ENCODE data around the gene RABGGTB. TPM values are rescaled to one million over a fixed set of nuclear protein-coding genes. Genes with fewer than 3 reads are reported as not detected.
"Not testable (repeated sequence)": the region's sequence is repeated elsewhere in the genome, so short reads cannot be mapped to it uniquely, and the experiment has no call there.

RABGGTB gene
- total RNA-seq, 4 donors from 2014 or later, result 40.1 to 92.1 (median 42.2) TPM

DNA sequence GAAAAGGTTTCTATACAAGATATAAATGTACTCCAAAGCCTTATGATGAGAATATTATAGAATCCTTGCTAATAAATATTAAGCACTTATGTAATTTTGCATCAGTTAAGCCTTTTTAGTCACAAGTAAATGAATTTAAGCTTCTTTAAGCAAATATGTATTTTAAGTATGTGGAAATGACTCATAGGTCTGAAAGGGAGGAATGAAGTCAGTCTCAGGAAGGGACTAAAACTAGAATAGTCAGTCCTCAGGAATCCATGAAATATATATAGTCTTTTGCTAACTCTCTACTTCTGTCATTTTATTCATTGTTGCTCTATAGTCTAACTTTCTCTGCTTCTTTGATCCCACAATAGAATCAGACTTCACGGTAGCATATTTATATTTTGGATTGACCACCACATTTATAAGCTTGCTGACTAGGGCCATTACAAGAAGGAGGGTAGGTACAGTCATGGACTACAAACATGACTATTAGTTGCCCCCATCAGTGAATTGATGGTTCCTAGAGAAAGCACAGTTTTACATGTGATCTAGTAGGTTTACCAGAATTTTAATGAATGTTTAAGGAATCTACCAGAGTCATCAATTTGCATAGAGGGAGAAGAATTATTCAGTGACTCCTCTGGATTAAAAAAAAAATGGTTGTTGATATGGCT, 20.2 kb upstream of the RABGGTB start:
- no peak overlapping the region for H3K4me3 ChIP-seq
- no peak for DNase-seq (ENCODE audit: low spot score in 2 of 2)
- no peak for TF ChIP-seq POLR2A (IDR thresholded peaks at IDR 0.05)
- no peak for TF ChIP-seq EP300 (IDR thresholded peaks at IDR 0.05)
- TF ChIP-seq POLR2AphosphoS5 (IDR thresholded peaks at IDR 0.05), result no peak
- TF ChIP-seq, protein P1, sequence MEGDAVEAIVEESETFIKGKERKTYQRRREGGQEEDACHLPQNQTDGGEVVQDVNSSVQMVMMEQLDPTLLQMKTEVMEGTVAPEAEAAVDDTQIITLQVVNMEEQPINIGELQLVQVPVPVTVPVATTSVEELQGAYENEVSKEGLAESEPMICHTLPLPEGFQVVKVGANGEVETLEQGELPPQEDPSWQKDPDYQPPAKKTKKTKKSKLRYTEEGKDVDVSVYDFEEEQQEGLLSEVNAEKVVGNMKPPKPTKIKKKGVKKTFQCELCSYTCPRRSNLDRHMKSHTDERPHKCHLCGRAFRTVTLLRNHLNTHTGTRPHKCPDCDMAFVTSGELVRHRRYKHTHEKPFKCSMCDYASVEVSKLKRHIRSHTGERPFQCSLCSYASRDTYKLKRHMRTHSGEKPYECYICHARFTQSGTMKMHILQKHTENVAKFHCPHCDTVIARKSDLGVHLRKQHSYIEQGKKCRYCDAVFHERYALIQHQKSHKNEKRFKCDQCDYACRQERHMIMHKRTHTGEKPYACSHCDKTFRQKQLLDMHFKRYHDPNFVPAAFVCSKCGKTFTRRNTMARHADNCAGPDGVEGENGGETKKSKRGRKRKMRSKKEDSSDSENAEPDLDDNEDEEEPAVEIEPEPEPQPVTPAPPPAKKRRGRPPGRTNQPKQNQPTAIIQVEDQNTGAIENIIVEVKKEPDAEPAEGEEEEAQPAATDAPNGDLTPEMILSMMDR (IDR thresholded peaks at IDR 0.05), result no peak
- no peaks in the 10 kb centered on the region for H3K27me3 ChIP-seq
- H3K9me3 ChIP-seq, result no peaks in the 10 kb centered on the region
- H3K36me3 ChIP-seq, result peaks cover 4% of the 10 kb centered on the region
- no peaks in the 10 kb centered on the region for H3K4me1 ChIP-seq
- WGBS, result 83% methylated on average over 1 of the region's 1 CpG
- no peak overlapping the region for H3K27ac ChIP-seq

DNA sequence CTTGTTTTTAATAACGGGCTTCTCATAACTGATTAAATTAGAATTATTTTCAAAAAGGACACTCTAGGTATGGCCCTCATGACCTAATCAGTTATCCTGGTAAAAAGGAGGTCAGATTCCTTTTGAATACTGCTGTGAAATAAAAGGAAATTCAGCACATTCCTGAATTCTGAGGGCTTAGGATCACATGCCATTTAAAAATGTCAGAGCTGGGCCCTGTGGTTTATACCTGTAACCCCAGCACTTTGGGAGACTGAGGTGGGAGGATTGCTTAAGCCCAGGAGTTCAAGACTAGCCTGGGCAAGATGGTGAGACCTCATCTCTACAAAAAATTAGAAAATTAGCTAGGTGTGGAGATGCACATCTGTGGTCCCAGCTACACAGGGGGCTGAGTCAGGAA, 18.0 kb upstream of the RABGGTB start:
- WGBS, result 88% methylated on average over 1 of the region's 1 CpG
- Histone ChIP-seq H3K36me3 (peaks cover 4% of the 10 kb centered on the region), H3K9me3 (no peaks in the 10 kb centered on the region), H3K4me1 (no peaks in the 10 kb centered on the region), H3K27me3 (no peaks in the 10 kb centered on the region), H3K4me3 (no peak overlapping the region), H3K27ac (no peak overlapping the region)
- no peak for TF ChIP-seq EP300 (IDR thresholded peaks at IDR 0.05)
- TF ChIP-seq, protein P1 (IDR thresholded peaks at IDR 0.05), result no peak
- TF ChIP-seq POLR2A (IDR thresholded peaks at IDR 0.05), result no peak
- no peak for TF ChIP-seq POLR2AphosphoS5 (IDR thresholded peaks at IDR 0.05)
- DNase-seq (ENCODE audit: low spot score in 2 of 2), result no peak

DNA sequence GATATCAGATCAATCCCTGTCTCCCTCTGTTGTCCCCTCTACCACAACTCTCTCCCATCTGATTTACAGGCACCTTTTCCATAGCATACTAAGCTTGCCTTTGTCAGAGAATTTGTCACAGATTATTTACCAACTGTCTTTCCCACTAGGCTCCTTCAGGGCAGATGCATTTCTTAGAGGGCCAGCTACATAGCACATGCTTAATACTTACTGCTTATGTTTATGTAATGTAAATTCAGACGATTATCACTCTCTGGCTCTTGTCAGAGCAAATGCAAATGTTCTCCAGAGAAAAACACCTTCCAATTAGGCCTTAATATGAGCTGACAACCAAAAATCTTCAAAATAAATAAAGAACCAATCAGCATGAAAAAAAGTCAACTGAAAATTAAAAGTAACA, 15.3 kb upstream of the RABGGTB start:
- H3K27me3 ChIP-seq, result no peaks in the 10 kb centered on the region
- no peaks in the 10 kb centered on the region for H3K36me3 ChIP-seq
- no peaks in the 10 kb centered on the region for H3K4me1 ChIP-seq
- no peak for TF ChIP-seq POLR2A (IDR thresholded peaks at IDR 0.05)
- no peak for TF ChIP-seq EP300 (IDR thresholded peaks at IDR 0.05)
- TF ChIP-seq, protein P1 (IDR thresholded peaks at IDR 0.05), result no peak
- no peak for TF ChIP-seq POLR2AphosphoS5 (IDR thresholded peaks at IDR 0.05)
- DNase-seq (ENCODE audit: low spot score in 2 of 2), result no peak
- no peak overlapping the region for H3K4me3 ChIP-seq
- H3K9me3 ChIP-seq, result no peaks in the 10 kb centered on the region
- 84% methylated on average over 1 of the region's 1 CpG for WGBS
- no peak overlapping the region for H3K27ac ChIP-seq

DNA sequence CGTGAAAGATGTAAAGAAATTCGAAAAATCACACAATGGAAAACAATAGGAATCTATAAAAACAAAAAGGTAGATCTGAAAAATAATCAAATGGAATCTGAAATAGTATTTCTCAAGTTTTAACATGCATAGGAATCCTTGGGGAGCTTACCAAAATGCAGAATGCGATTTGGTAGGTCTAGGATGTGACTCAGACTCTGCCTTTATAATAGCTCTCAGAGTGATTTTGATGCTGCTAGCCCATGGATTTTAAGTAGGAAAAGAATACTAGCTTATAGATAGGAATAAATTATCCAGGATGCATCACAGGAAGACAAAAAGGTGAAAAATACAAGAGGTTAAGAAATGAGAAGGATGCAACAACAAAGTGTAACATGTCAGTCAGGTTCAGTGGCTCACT, 14.1 kb upstream of the RABGGTB start:
- Histone ChIP-seq H3K27ac (no peak overlapping the region), H3K36me3 (no peaks in the 10 kb centered on the region), H3K4me3 (no peak overlapping the region), H3K9me3 (no peaks in the 10 kb centered on the region), H3K4me1 (no peaks in the 10 kb centered on the region), H3K27me3 (no peaks in the 10 kb centered on the region)
- no peak for DNase-seq (ENCODE audit: low spot score in 2 of 2)
- no peak for TF ChIP-seq POLR2A (IDR thresholded peaks at IDR 0.05)
- TF ChIP-seq, protein P1 (IDR thresholded peaks at IDR 0.05), result no peak
- no peak for TF ChIP-seq EP300 (IDR thresholded peaks at IDR 0.05)
- no peak for TF ChIP-seq POLR2AphosphoS5 (IDR thresholded peaks at IDR 0.05)
- 67% methylated on average over 3 of the region's 3 CpGs for WGBS

DNA sequence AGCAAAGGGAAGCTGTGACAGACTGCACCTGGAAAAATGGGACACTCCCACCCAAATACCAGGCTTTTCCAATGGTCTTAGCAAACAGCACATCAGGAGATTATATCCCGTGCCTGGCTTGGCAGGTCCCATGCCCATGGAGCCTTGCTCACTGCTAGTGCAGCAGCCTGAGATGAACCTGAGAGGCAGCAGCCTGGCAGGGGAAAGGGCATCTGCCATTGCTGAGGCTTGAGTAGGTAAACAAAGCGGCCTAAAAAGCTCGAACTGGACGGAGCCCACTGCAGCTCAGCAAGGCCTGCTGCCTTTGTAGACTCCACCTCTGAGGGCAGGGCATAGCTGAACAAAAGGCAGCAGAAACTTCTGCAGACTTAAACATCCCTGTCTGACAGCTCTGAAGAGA, 8.2 kb upstream of the RABGGTB start:
- H3K27me3 ChIP-seq; H3K27ac ChIP-seq; H3K4me1 ChIP-seq; H3K4me3 ChIP-seq; H3K36me3 ChIP-seq; DNase-seq (ENCODE audit: low spot score in 2 of 2); H3K9me3 ChIP-seq: not testable (repeated sequence)
- 75% methylated on average over 4 of the region's 4 CpGs for WGBS

DNA sequence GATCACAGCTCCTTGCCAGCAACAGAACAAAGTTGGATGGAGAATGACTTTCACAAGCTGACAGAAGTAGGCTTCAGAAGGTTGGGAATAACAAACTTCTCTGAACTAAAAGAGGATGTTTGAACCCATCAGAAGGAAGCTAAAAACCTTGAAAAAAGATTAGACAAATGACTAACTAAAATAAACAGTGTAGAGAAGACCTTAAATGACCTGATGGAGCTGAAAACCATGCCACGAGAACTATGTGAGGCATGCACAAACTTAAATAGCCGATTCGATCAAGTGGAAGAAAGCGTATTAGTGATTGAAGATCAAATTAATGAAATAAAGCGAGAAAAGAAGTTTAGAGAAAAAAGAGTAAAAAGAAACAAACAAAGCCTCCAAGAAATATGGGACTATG, 7.4 kb upstream of the RABGGTB start:
- H3K9me3 ChIP-seq; H3K36me3 ChIP-seq; H3K4me3 ChIP-seq; H3K27me3 ChIP-seq; DNase-seq (ENCODE audit: low spot score in 2 of 2); H3K27ac ChIP-seq; H3K4me1 ChIP-seq: not testable (repeated sequence)
- WGBS, result 92% methylated on average over 5 of the region's 5 CpGs

DNA sequence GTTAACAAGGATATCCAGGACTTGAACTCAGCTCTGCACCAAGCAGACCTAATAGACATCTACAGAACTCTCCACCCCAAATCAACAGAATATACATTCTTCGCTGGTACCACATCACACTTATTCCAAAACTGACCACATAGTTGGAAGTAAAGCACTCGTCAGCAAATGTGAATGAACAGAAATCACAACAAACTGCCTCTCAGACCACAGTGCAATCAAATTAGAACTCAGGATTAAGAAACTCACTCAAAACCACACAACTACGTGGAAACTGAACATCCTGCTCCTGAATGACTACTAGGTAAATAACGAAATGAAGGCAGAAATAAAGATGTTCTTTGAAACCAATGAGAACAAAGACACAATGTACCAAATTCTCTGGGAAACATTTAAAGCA, 5.9 kb upstream of the RABGGTB start:
- H3K27me3 ChIP-seq; H3K4me1 ChIP-seq; H3K27ac ChIP-seq; H3K9me3 ChIP-seq; H3K36me3 ChIP-seq; H3K4me3 ChIP-seq; DNase-seq (ENCODE audit: low spot score in 2 of 2): not testable (repeated sequence)
- WGBS, result 88% methylated on average over 4 of the region's 4 CpGs

DNA sequence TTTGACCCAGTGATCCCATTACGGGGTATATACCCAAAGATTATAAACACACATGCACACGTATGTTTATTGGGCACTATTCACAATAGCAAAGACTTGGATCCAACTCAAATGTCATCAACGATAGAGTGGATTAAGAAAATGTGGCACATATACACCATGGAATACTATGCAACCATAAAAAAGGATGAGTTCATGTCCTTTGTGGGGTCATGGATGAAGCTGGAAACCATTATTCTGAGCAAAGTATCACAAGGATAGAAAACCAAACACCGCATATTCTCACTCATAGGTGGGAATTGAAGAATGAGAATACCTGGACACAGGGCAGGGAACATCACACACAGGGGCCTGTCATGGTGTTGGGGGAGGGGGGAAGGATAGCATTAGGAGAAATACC, 2.1 kb upstream of the RABGGTB start:
- not testable (repeated sequence) for DNase-seq (ENCODE audit: low spot score in 2 of 2); H3K4me3 ChIP-seq; H3K27me3 ChIP-seq; H3K36me3 ChIP-seq; H3K27ac ChIP-seq; H3K9me3 ChIP-seq
- H3K4me1 ChIP-seq, result peaks cover 30% of the 10 kb centered on the region
- WGBS, result 95% methylated on average over 4 of the region's 4 CpGs

Measured in suprapubic skin (tissue), 4 donors.